Esophagus muscularis mucosa (tissue), 4 donors: ENCODE results near the gene ADAM8. TPM values are rescaled to one million over a fixed set of nuclear protein-coding genes. Genes with fewer than 3 reads are reported as not detected.

Experiments
- DNase-seq: peaks from one replicate; pipeline ENCODE4 v3.0.0-alpha.2; 2017; ENCODE audit errors: extremely low spot score
- H3K27ac ChIP-seq, 4 donors: fragments of 200-600 bp; sonication (generic); replicated peaks in 1 of 4; 1 replicate in 3 of 4; 2 replicates in 1 of 4; pipeline ENCODE4 v1.5.1; 2016 to 2019; ENCODE audit warnings: mild to moderate bottlenecking in 1 of 4
- H3K27me3 ChIP-seq, 4 donors: fragments of 200-600 bp; sonication (generic); one replicate each; pipeline versions ENCODE4 v1.5.1 to v1.6.0; 2016 to 2019
- H3K36me3 ChIP-seq, 4 donors: fragments of 200-600 bp; sonication (generic); one replicate each; pipeline ENCODE4 v1.5.1; 2016 to 2019
- H3K4me1 ChIP-seq, 4 donors: fragments of 200-600 bp; sonication (generic); one replicate each; pipeline ENCODE4 v1.5.1; 2016 to 2019
- H3K4me3 ChIP-seq, 4 donors: fragments of 200-600 bp; sonication (generic); 1 replicate in 2 of 4; 2 replicates in 2 of 4; pipeline ENCODE4 v1.5.1; 2016 to 2019; ENCODE audit warnings: mild to moderate bottlenecking in 4 of 4, moderate library complexity in 1 of 4
- H3K9me3 ChIP-seq, 4 donors: fragments of 200-600 bp; sonication (generic); 1 replicate in 3 of 4; 2 replicates in 1 of 4; pipeline ENCODE4 v1.5.1; 2016 to 2019
- CTCF ChIP-seq, 3 experiments: fragments of 200-600 bp in 2 of 3; fragments of 450-650 bp in 1 of 3; sonication (generic) in 2 of 3; IDR thresholded peaks; one replicate each; pipeline ENCODE4 v1.5.1; 2017 to 2019; ENCODE audit warnings: antibody characterized with exemption in 3 of 3, mild to moderate bottlenecking in 2 of 3, moderate library complexity in 1 of 3
- EP300 ChIP-seq: sonication (generic); formaldehyde crosslinking; IDR thresholded peaks from one replicate; pipeline ENCODE4 v1.6.1; 2017; ENCODE audit warnings: antibody characterized with exemption
- POLR2A ChIP-seq: fragments of 450-650 bp; IDR thresholded peaks from one replicate; pipeline ENCODE4 v1.6.1; 2017; ENCODE audit warnings: antibody characterized with exemption, moderate library complexity, mild to moderate bottlenecking, low read depth
- POLR2AphosphoS5 ChIP-seq, 2 donors: sonication (generic); formaldehyde crosslinking; IDR thresholded peaks; one replicate each; pipeline ENCODE4 v1.6.1; 2017; ENCODE audit warnings: antibody characterized with exemption in 2 of 2
- WGBS: methylation state at CpG from one replicate; pipeline ENCODE4 v1.1.5; 2018; 5-methylcytosine and 5-hydroxymethylcytosine counted together
- intact Hi-C: fragments of 100-400 bp; cut with DNase I; formaldehyde crosslinking; loops from one replicate; pipeline ENCODE4 v1.15.1; 2023
- total RNA-seq, 4 donors: library from RNA; depleted of rRNA; stranded (reverse); fragments of >200 nt; gene quantifications; one replicate each; pipeline versions ENCODE4 v1.1.0 to v1.2.1, GENCODE V29; 2016

The ADAM8 gene
- total RNA-seq, 4 donors from 2014 or later, result 1.2 to 8.9 (median 2.3) TPM

GRCh38 chr10:133277993-133278576 is 1.4 kb upstream of the ADAM8 start:
- TF ChIP-seq CTCF (IDR thresholded peaks at IDR 0.05), result no peak
- TF ChIP-seq POLR2A, result no peak
- no peak for TF ChIP-seq EP300
- TF ChIP-seq POLR2AphosphoS5 (IDR thresholded peaks at IDR 0.05), result no peak
- WGBS, result 83% methylated on average over 7 of the region's 12 CpGs
- Histone ChIP-seq H3K4me1 (peaks cover 6 to 26% (median 18%) of the 10 kb centered on the region in 4 donors), H3K9me3 (no peaks in the 10 kb centered on the region), H3K27me3 (peaks cover 0 to 42% (median 10%) of the 10 kb centered on the region in 4 donors), H3K36me3 (peaks cover 27 to 50% (median 48%) of the 10 kb centered on the region in 4 donors), H3K27ac (no peak overlapping the region), H3K4me3 (no peak overlapping the region)
- intact Hi-C loops, result no loop called here
- DNase-seq, result no peak

GRCh38 chr10:133277277-133277992 is 767 bp upstream of the ADAM8 start:
- no peak overlapping the region for H3K4me3 ChIP-seq
- TF ChIP-seq POLR2A, result no peak
- no peak for TF ChIP-seq EP300
- no peak for TF ChIP-seq POLR2AphosphoS5 (IDR thresholded peaks at IDR 0.05)
- no peak for TF ChIP-seq CTCF (IDR thresholded peaks at IDR 0.05)
- no peak overlapping the region for H3K27ac ChIP-seq
- H3K36me3 ChIP-seq, result peaks cover 20 to 47% (median 43%) of the 10 kb centered on the region in 4 donors
- H3K9me3 ChIP-seq, result no peaks in the 10 kb centered on the region
- no peak for DNase-seq
- H3K27me3 ChIP-seq, result peaks cover 0 to 42% (median 10%) of the 10 kb centered on the region in 4 donors
- peaks cover 6 to 26% (median 18%) of the 10 kb centered on the region in 4 donors for H3K4me1 ChIP-seq
- 60% methylated on average over 9 of the region's 25 CpGs for WGBS
- intact Hi-C loops, result no loop called here

DNA sequence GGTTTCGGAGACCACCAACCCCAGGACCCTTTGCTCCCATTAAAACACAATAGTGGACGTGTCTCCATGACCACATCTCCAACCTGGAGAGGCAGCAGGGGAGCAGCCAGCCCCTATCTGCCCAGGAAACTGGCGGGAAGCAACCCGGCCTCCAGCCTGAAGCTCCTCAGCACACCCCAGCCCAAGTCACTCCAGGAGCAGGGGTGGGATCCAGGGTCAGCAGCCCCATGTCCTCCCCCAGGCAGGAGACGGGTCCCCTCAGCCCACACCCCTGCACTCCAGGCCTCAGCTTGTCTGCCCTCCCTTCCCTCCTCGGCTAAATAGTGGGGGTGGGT is 601 bp downstream of the ADAM8 start:
- Histone ChIP-seq H3K27me3 (peaks cover 0 to 42% (median 10%) of the 10 kb centered on the region in 4 donors), H3K9me3 (no peaks in the 10 kb centered on the region), H3K4me1 (peaks cover 6 to 26% (median 18%) of the 10 kb centered on the region in 4 donors), H3K27ac (no peak overlapping the region), H3K36me3 (peaks cover 6 to 42% (median 33%) of the 10 kb centered on the region in 4 donors), H3K4me3 (peak overlapping the region in 3 of 4 donors; percentile 28 to 47 (median 28))
- TF ChIP-seq POLR2AphosphoS5 (IDR thresholded peaks at IDR 0.05) (no peak), EP300 (no peak), CTCF (IDR thresholded peaks at IDR 0.05) (no peak), POLR2A (no peak)
- 37% methylated on average over 5 of the region's 6 CpGs for WGBS
- no peak for DNase-seq
- intact Hi-C loops, result no loop called here

- intact Hi-C loops, result no loop called here
- DNase-seq, result no peak
- peaks cover 0 to 42% (median 10%) of the 10 kb centered on the region in 4 donors for H3K27me3 ChIP-seq
- 56% methylated on average over 5 of the region's 12 CpGs for WGBS
- no peaks in the 10 kb centered on the region for H3K9me3 ChIP-seq
- TF ChIP-seq CTCF (IDR thresholded peaks at IDR 0.05), result no peak
- no peak for TF ChIP-seq POLR2A
- no peak for TF ChIP-seq EP300
- no peak for TF ChIP-seq POLR2AphosphoS5 (IDR thresholded peaks at IDR 0.05)
- H3K4me1 ChIP-seq, result peaks cover 6 to 26% (median 18%) of the 10 kb centered on the region in 4 donors
- H3K4me3 ChIP-seq, result peak overlapping the region in 2 of 4 donors; percentile 28 to 47
- no peak overlapping the region for H3K27ac ChIP-seq
- H3K36me3 ChIP-seq, result peaks cover 3 to 42% (median 31%) of the 10 kb centered on the region in 4 donors
Measured at GRCh38 chr10:133275684-133276092, 980 bp downstream of the ADAM8 start.
